Endodermal cell (in vitro differentiated cells): ENCODE data around the gene SPECC1. TPM values are rescaled to one million over a fixed set of nuclear protein-coding genes. Genes with fewer than 3 reads are reported as not detected.

ENCODE experiments used
- DNase-seq: peaks from one replicate; pipeline ENCODE4 v3.0.0-alpha.2; 2017
- H3K27ac ChIP-seq: 2 replicates; pipeline ENCODE4 v1.5.1; 2013; ENCODE audit warnings: mild to moderate bottlenecking, low read depth, low read length, moderate library complexity
- H3K27me3 ChIP-seq: 2 replicates; pipeline ENCODE4 v1.6.1; 2013; ENCODE audit warnings: mild to moderate bottlenecking, low read length, moderate library complexity; ENCODE audit not compliant: insufficient read depth, control insufficient read depth, poor library complexity, severe bottlenecking
- H3K36me3 ChIP-seq: 2 replicates; pipeline ENCODE4 v1.7.0; 2013; ENCODE audit warnings: mild to moderate bottlenecking, low read length, moderate library complexity; ENCODE audit not compliant: control insufficient read depth, insufficient read depth
- H3K4me1 ChIP-seq: one replicate; pipeline ENCODE4 v1.7.0; 2013; ENCODE audit warnings: low read length; ENCODE audit not compliant: control insufficient read depth, insufficient read depth
- H3K4me3 ChIP-seq: 2 replicates; pipeline ENCODE4 v1.5.1; 2013; ENCODE audit warnings: mild to moderate bottlenecking, low read length, moderate library complexity
- H3K9ac ChIP-seq: 2 replicates; pipeline ENCODE4 v1.6.1; 2013; ENCODE audit warnings: mild to moderate bottlenecking, low read length, moderate library complexity; ENCODE audit not compliant: poor library complexity, severe bottlenecking; ENCODE audit errors: extremely low read depth
- H3K9me3 ChIP-seq: 2 replicates; pipeline ENCODE4 v1.6.1; 2013; ENCODE audit warnings: mild to moderate bottlenecking, low read length, moderate library complexity; ENCODE audit not compliant: control insufficient read depth
- H3K27ac Mint-ChIP-seq: 2 replicates; pipeline ENCODE4 v1.8.0; 2020; ENCODE audit warnings: mixed read lengths
- H3K27me3 Mint-ChIP-seq: 2 replicates; pipeline ENCODE4 v1.8.0; 2021; ENCODE audit warnings: mild to moderate bottlenecking, mixed read lengths; ENCODE audit not compliant: insufficient read depth
- H3K36me3 Mint-ChIP-seq: 2 replicates; pipeline ENCODE4 v1.8.0; 2020; ENCODE audit warnings: low read depth, mixed read lengths
- H3K4me1 Mint-ChIP-seq: 2 replicates; pipeline ENCODE4 v1.8.0; 2020; ENCODE audit warnings: mixed read lengths
- H3K4me3 Mint-ChIP-seq: 2 replicates; pipeline ENCODE4 v1.8.0; 2020; ENCODE audit warnings: mild to moderate bottlenecking, moderate library complexity, mixed read lengths
- H3K9me3 Mint-ChIP-seq: 2 replicates; pipeline ENCODE4 v1.8.0; 2020; ENCODE audit warnings: mild to moderate bottlenecking, mixed read lengths
- WGBS, 2 experiments: methylation state at CpG; one replicate each; pipeline versions ENCODE4 v1.1.5 to v1.1.7; 2013; ENCODE audit warnings: missing lambda C conversion rate in 2 of 2, mixed read lengths in 1 of 2; ENCODE audit not compliant: insufficient coverage in 1 of 2, insufficient read length in 1 of 2; 5-methylcytosine and 5-hydroxymethylcytosine counted together
- total RNA-seq, 2 donors: library from RNA; stranded (reverse); fragmentation: NEBNext Ultra II Directional in 1 of 2; extraction: Animal tissue kit (Norgen Biotek cat#: 25700) in 1 of 2; gene quantifications; 2 replicates in 1 of 2; 3 replicates in 1 of 2; pipeline ENCODE4 v1.2.1, GENCODE V29; 2021
- TF ChIP-seq, protein P1 (sequence below): fragments of 200-600 bp; sonication (generic); conservative IDR thresholded peaks from 2 replicates; pipeline ENCODE4 v1.5.0; 2021; ENCODE audit warnings: antibody characterized with exemption, mild to moderate bottlenecking

Gene SPECC1
- total RNA-seq, 2 donors from 2014 or later = 48.7 to 60.6 TPM

DNA sequence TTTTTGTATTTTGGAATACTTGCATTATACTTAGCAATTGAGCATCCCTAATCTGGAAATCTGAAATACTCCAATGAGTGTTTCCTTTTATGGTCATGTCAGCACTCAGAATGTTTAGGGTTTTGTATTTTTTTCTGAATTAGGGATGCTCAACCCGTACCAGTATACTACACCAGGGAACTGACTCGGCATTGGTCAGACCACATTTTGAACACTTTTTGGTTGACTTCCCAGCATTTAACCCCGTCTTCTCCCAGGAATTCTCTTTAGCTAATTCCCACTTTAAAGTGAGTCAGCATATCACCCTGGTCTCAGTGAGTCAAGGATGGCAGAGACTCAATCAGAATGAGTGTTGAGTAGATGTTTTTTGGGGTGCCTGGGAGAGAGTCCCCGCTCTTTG lies 177.9 kb downstream of the SPECC1 start:
- WGBS, 2 experiments = 93 to 95% methylated on average over 4 of the region's 4 CpGs
- Histone ChIP-seq H3K4me3 (no peak overlapping the region), H3K36me3 (no peaks in the 10 kb centered on the region), H3K27ac (no peak overlapping the region), H3K9ac (no peak overlapping the region), H3K27me3 (no peaks in the 10 kb centered on the region), H3K4me1 (peaks cover 12% of the 10 kb centered on the region), H3K9me3 (no peaks in the 10 kb centered on the region)
- Mint-ChIP-seq H3K36me3 (no peaks in the 10 kb centered on the region), H3K4me3 (no peak overlapping the region), H3K27ac (no peak overlapping the region), H3K4me1 (peaks cover 34% of the 10 kb centered on the region), H3K27me3 (no peaks in the 10 kb centered on the region), H3K9me3 (no peaks in the 10 kb centered on the region)
- DNase-seq = no peak
- TF ChIP-seq, protein P1, sequence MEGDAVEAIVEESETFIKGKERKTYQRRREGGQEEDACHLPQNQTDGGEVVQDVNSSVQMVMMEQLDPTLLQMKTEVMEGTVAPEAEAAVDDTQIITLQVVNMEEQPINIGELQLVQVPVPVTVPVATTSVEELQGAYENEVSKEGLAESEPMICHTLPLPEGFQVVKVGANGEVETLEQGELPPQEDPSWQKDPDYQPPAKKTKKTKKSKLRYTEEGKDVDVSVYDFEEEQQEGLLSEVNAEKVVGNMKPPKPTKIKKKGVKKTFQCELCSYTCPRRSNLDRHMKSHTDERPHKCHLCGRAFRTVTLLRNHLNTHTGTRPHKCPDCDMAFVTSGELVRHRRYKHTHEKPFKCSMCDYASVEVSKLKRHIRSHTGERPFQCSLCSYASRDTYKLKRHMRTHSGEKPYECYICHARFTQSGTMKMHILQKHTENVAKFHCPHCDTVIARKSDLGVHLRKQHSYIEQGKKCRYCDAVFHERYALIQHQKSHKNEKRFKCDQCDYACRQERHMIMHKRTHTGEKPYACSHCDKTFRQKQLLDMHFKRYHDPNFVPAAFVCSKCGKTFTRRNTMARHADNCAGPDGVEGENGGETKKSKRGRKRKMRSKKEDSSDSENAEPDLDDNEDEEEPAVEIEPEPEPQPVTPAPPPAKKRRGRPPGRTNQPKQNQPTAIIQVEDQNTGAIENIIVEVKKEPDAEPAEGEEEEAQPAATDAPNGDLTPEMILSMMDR = no peak

DNA sequence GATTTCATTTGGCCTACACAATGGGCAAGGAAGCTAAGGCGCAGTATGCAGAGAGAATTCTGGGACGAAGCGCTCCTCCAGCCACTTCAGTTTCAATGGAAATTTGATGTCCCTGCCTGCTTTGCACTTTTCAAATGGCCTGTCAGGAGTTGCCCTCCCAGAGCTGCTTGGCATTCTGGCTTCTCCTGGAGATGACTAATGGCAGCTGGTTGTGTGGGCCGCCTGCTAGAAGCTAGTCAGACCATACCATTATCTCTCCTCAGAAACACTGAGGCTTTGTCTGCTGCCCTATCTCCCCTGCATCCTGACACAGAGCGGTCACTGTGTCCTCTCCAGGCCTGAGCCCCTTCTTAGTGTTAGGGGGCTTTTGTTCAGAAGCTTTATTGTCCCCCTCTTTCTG lies 180.1 kb downstream of the SPECC1 start:
- no peaks in the 10 kb centered on the region for H3K36me3 ChIP-seq
- H3K9me3 Mint-ChIP-seq = peaks cover 13% of the 10 kb centered on the region
- no peak overlapping the region for H3K4me3 Mint-ChIP-seq
- no peaks in the 10 kb centered on the region for H3K27me3 ChIP-seq
- peaks cover 17% of the 10 kb centered on the region for H3K36me3 Mint-ChIP-seq
- peak overlapping the region; percentile 85 for H3K27ac ChIP-seq
- TF ChIP-seq, protein P1 = no peak
- no peak overlapping the region for H3K4me3 ChIP-seq
- peak; percentile 81 for DNase-seq
- 76 to 78% methylated on average over 3 to 5 of the region's 5 CpGs for WGBS, 2 experiments
- H3K27me3 Mint-ChIP-seq = no peaks in the 10 kb centered on the region
- peaks cover 33% of the 10 kb centered on the region for H3K4me1 Mint-ChIP-seq
- H3K9ac ChIP-seq = no peak overlapping the region
- H3K9me3 ChIP-seq = peaks cover 13% of the 10 kb centered on the region
- peak overlapping the region; percentile 83 for H3K27ac Mint-ChIP-seq
- H3K4me1 ChIP-seq = peaks cover 10% of the 10 kb centered on the region

DNA sequence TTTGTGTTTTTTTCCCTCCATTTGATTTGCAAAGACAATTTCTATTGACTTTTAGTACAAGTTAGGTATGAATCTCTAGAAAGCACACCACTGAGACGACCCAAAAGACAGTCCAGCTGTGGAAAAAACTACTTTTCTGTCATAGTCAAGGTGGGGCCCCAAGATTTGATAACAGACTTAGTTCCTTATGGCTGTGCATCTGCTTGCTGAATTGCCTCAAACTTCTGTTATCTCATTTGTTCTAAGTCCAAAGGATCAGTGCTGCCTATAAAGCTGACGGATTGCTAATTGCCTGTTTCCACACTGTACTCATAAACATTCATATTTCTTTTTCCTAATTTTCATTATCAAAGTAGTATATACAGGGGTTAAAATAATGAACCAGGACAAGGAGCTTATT lies 180.8 kb downstream of the SPECC1 start:
- Mint-ChIP-seq H3K4me3 (no peak overlapping the region), H3K36me3 (peaks cover 20% of the 10 kb centered on the region), H3K27me3 (no peaks in the 10 kb centered on the region), H3K4me1 (peaks cover 28% of the 10 kb centered on the region), H3K9me3 (peaks cover 19% of the 10 kb centered on the region), H3K27ac (peak overlapping the region; percentile 83)
- peaks cover 3% of the 10 kb centered on the region for H3K4me1 ChIP-seq
- WGBS, 2 experiments = 63 to 70% methylated on average over 2 of the region's 2 CpGs
- DNase-seq = no peak
- H3K9ac ChIP-seq = no peak overlapping the region
- peaks cover 19% of the 10 kb centered on the region for H3K9me3 ChIP-seq
- H3K27me3 ChIP-seq = no peaks in the 10 kb centered on the region
- no peak overlapping the region for H3K4me3 ChIP-seq
- H3K27ac ChIP-seq = peak overlapping the region; percentile 85
- H3K36me3 ChIP-seq = no peaks in the 10 kb centered on the region
- TF ChIP-seq, protein P1 = no peak
